ENCODE data around the gene ASS1. TPM values are rescaled to one million over a fixed set of nuclear protein-coding genes. Genes with fewer than 3 reads are reported as not detected.

The ASS1 gene
- polyA plus RNA-seq, 4 donors = 295 to 962 (median 408) TPM

GRCh38 chr9:130549093-130549735, 104.5 kb downstream of the ASS1 start:
- H3K27ac ChIP-seq (ENCODE audit: low read depth in 1 of 3, low read length in 2 of 3) = no peak overlapping the region
- H3K4me1 ChIP-seq (ENCODE audit: control insufficient read depth in 3 of 3, insufficient read depth in 2 of 3, low read depth in 1 of 3, low read length in 2 of 3) = no peaks in the 10 kb centered on the region
- peaks cover 0 to 5% of the 10 kb centered on the region in 2 donors for H3K9me3 ChIP-seq (ENCODE audit: control insufficient read depth in 2 of 2, insufficient read depth in 1 of 2, low read depth in 1 of 2, low read length in 1 of 2)
- H3K4me3 ChIP-seq (ENCODE audit: low read depth in 1 of 3, low read length in 3 of 3) = no peak overlapping the region
- H3K36me3 ChIP-seq (ENCODE audit: control insufficient read depth in 3 of 3, insufficient read depth in 2 of 3, low read depth in 1 of 3, low read length in 3 of 3) = no peaks in the 10 kb centered on the region
- 91 to 93% (median 91%) methylated on average over 5 of the region's 5 CpGs for WGBS, 3 donors
- DNase-seq (peak in 1 of 2 donors; percentile 17), FAIRE-seq (no peak)
- H3K27me3 ChIP-seq (ENCODE audit: control insufficient read depth in 3 of 3, insufficient read depth in 3 of 3, low read length in 3 of 3) = no peaks in the 10 kb centered on the region

Other genes starting within 250 kb of the ASS1 start
- gene HMCN2, start 179.2 kb upstream of the ASS1 start, polyA plus RNA-seq = 10 to 100 TPM in 2 of 4 donors, 1 to 10 TPM in 1, not detected in 1; 1.1 to 19.4 (median 10.6) TPM
- 10 to 100 TPM; 19.7 to 62.6 (median 23.8) TPM for gene FUBP3, start 134.6 kb downstream of the ASS1 start, polyA plus RNA-seq
- gene PRDM12, start 219.6 kb downstream of the ASS1 start, polyA plus RNA-seq = under 1 TPM in 3 of 4 donors, not detected in 1; 0.03 to 0.22 (median 0.09) TPM
- 10 to 100 TPM in 3 of 4 donors, 1 to 10 TPM in 1; 6.0 to 31.5 (median 14.9) TPM for gene EXOSC2, start 248.8 kb downstream of the ASS1 start, polyA plus RNA-seq

Measured in small intestine (tissue), 7 donors.